H9 (cell line): ENCODE measurements around the gene HDC. TPM values are rescaled to one million over a fixed set of nuclear protein-coding genes. Genes with fewer than 3 reads are reported as not detected.
A peak's percentile ranks its signal among the peaks of the same experiment; 100 is the strongest.

Source experiments
- DNase-seq: peaks from one replicate; pipeline ENCODE4 v3.0.0-alpha.2; 2017
- H2AFZ ChIP-seq: one replicate; pipeline ENCODE4 v1.6.1; 2013; ENCODE audit warnings: mild to moderate bottlenecking, low read length, control low read depth, moderate library complexity
- H2AK5ac ChIP-seq: 2 replicates; pipeline ENCODE4 v1.6.1; 2013; ENCODE audit warnings: low read length, control low read depth, mixed read lengths; ENCODE audit not compliant: insufficient read length
- H2BK120ac ChIP-seq: one replicate; pipeline ENCODE4 v1.6.1; 2013; ENCODE audit warnings: low read depth, mild to moderate bottlenecking, low read length, control low read depth, inconsistent platforms; ENCODE audit not compliant: poor library complexity, severe bottlenecking
- H2BK12ac ChIP-seq: 2 replicates; pipeline ENCODE4 v1.6.1; 2013; ENCODE audit warnings: low read length, control low read depth, mixed read lengths, low read depth; ENCODE audit not compliant: insufficient read length
- H2BK15ac ChIP-seq: 2 replicates; pipeline ENCODE4 v1.6.1; 2013; ENCODE audit warnings: low read depth, low read length, control low read depth
- H2BK20ac ChIP-seq: one replicate; pipeline ENCODE4 v1.6.1; 2013; ENCODE audit warnings: low read depth, mild to moderate bottlenecking, low read length, control low read depth, inconsistent platforms; ENCODE audit not compliant: poor library complexity, severe bottlenecking
- H2BK5ac ChIP-seq: 2 replicates; pipeline ENCODE4 v1.6.1; 2013; ENCODE audit warnings: low read length, control low read depth, mixed read lengths; ENCODE audit not compliant: insufficient read length
- H3K14ac ChIP-seq: 2 replicates; pipeline ENCODE4 v1.6.1; 2013; ENCODE audit warnings: low read length, control low read depth; ENCODE audit not compliant: insufficient read depth
- H3K18ac ChIP-seq: 2 replicates; pipeline ENCODE4 v1.6.1; 2013; ENCODE audit warnings: low read depth, mild to moderate bottlenecking, mixed read lengths, low read length, control low read depth; ENCODE audit not compliant: insufficient read length
- H3K23ac ChIP-seq: 2 replicates; pipeline ENCODE4 v1.6.1; 2013; ENCODE audit warnings: low read length, control low read depth, mixed read lengths, low read depth; ENCODE audit not compliant: insufficient read length
- H3K23me2 ChIP-seq: 2 replicates; pipeline ENCODE4 v1.6.1; 2013; ENCODE audit warnings: low read depth, mild to moderate bottlenecking, mixed read lengths, low read length, control low read depth; ENCODE audit not compliant: insufficient read length, poor library complexity, severe bottlenecking
- H3K27ac ChIP-seq: 2 replicates; pipeline ENCODE4 v1.5.1; 2013; ENCODE audit warnings: low read length, control low read depth, mixed read lengths, low read depth; ENCODE audit not compliant: insufficient read length
- H3K27me3 ChIP-seq: 2 replicates; pipeline ENCODE4 v1.6.1; 2013; ENCODE audit warnings: low read length, control low read depth, inconsistent platforms; ENCODE audit not compliant: insufficient read depth
- H3K4ac ChIP-seq: 2 replicates; pipeline ENCODE4 v1.6.1; 2013; ENCODE audit warnings: low read depth, mild to moderate bottlenecking, control low read depth, inconsistent platforms, low read length, moderate library complexity
- H3K4me1 ChIP-seq: 2 replicates; pipeline ENCODE4 v1.6.1; 2013; ENCODE audit warnings: low read length, control low read depth, inconsistent platforms; ENCODE audit not compliant: insufficient read depth
- H3K4me2 ChIP-seq: 2 replicates; pipeline ENCODE4 v1.6.1; 2013; ENCODE audit warnings: low read length, control low read depth, mixed read lengths; ENCODE audit not compliant: insufficient read length, insufficient read depth
- H3K56ac ChIP-seq: 2 replicates; pipeline ENCODE4 v1.6.1; 2013; ENCODE audit warnings: low read depth, mild to moderate bottlenecking, mixed read lengths, low read length, control low read depth; ENCODE audit not compliant: insufficient read length
- H3K79me1 ChIP-seq: 2 replicates; pipeline ENCODE4 v1.6.1; 2013; ENCODE audit warnings: low read depth, mild to moderate bottlenecking, moderate library complexity, low read length, control low read depth, inconsistent platforms; ENCODE audit not compliant: insufficient read depth, poor library complexity, severe bottlenecking
- H3K79me2 ChIP-seq: 2 replicates; pipeline ENCODE4 v1.6.1; 2013; ENCODE audit warnings: low read length, control low read depth, inconsistent platforms; ENCODE audit not compliant: insufficient read depth
- H3K9ac ChIP-seq: 2 replicates; pipeline ENCODE4 v1.6.1; 2013; ENCODE audit warnings: low read length, control low read depth, mixed read lengths; ENCODE audit not compliant: insufficient read length; ENCODE audit errors: extremely low read depth
- H3K9me3 ChIP-seq: one replicate; pipeline ENCODE4 v1.6.1; 2013; ENCODE audit warnings: low read depth, low read length, inconsistent platforms; ENCODE audit not compliant: control insufficient read depth
- H3T11ph ChIP-seq: one replicate; pipeline ENCODE4 v1.6.1; 2013; ENCODE audit warnings: mild to moderate bottlenecking, low read length, control low read depth, inconsistent platforms
- H4K20me1 ChIP-seq: one replicate; pipeline ENCODE4 v1.6.1; 2013; ENCODE audit not compliant: control insufficient read depth, insufficient read length, insufficient read depth
- H4K5ac ChIP-seq: 2 replicates; pipeline ENCODE4 v1.6.1; 2013; ENCODE audit warnings: low read depth, mild to moderate bottlenecking, mixed read lengths, low read length, control low read depth; ENCODE audit not compliant: insufficient read length
- H4K8ac ChIP-seq: replicated peaks from 2 replicates; pipeline ENCODE4 v1.6.1; 2013; ENCODE audit warnings: low read length, control low read depth, mixed read lengths, low read depth; ENCODE audit not compliant: insufficient read length
- H4K91ac ChIP-seq: 2 replicates; pipeline ENCODE4 v1.6.1; 2013; ENCODE audit warnings: low read depth, mild to moderate bottlenecking, moderate library complexity, mixed read lengths, low read length, control low read depth; ENCODE audit not compliant: insufficient read length
- H3K27ac Mint-ChIP-seq, 3 experiments: 2 replicates in 2 of 3; 3 replicates in 1 of 3; pipeline ENCODE4 v1.8.0; 2020 to 2021; ENCODE audit warnings: mixed read lengths in 3 of 3, mild to moderate bottlenecking in 1 of 3, moderate library complexity in 1 of 3
- H3K27me3 Mint-ChIP-seq: 2 replicates; pipeline ENCODE4 v1.8.0; 2021; ENCODE audit warnings: low read depth, mild to moderate bottlenecking, moderate library complexity, mixed read lengths
- H3K36me3 Mint-ChIP-seq, 3 experiments: 2 replicates in 2 of 3; 3 replicates in 1 of 3; pipeline ENCODE4 v1.8.0; 2020 to 2021; ENCODE audit warnings: low read depth in 3 of 3, mixed read lengths in 3 of 3; ENCODE audit not compliant: insufficient read depth in 1 of 3
- H3K4me1 Mint-ChIP-seq, 2 experiments: 2 replicates each; pipeline ENCODE4 v1.8.0; 2020; ENCODE audit warnings: mixed read lengths in 2 of 2
- H3K4me3 Mint-ChIP-seq, 2 experiments: 2 replicates in 1 of 2; 3 replicates in 1 of 2; pipeline ENCODE4 v1.8.0; 2020 to 2021; ENCODE audit warnings: mild to moderate bottlenecking in 2 of 2, mixed read lengths in 2 of 2, moderate library complexity in 1 of 2
- H3K9me3 Mint-ChIP-seq, 2 experiments: 2 replicates in 1 of 2; 3 replicates in 1 of 2; pipeline ENCODE4 v1.8.0; 2020; ENCODE audit warnings: mild to moderate bottlenecking in 2 of 2, mixed read lengths in 2 of 2, moderate library complexity in 1 of 2
- WGBS: extraction: QIAGEN DNeasy Blood & Tissue Kit; methylation state at CpG from one replicate; pipeline ENCODE4 v1.1.7; 2013; ENCODE audit warnings: missing lambda C conversion rate, low lambda C conversion rate, mixed read lengths; ENCODE audit not compliant: insufficient read length; ENCODE audit errors: extremely low coverage; 5-methylcytosine and 5-hydroxymethylcytosine counted together
- total RNA-seq: library from RNA; stranded (reverse); gene quantifications from 2 replicates; pipeline ENCODE4 v1.2.1, GENCODE V29; 2021
- TF ChIP-seq, protein P1 (sequence below): fragments of 200-600 bp; sonication (generic); conservative IDR thresholded peaks from 3 replicates; pipeline ENCODE4 v1.8.0; 2021; ENCODE audit warnings: antibody characterized with exemption, mild to moderate bottlenecking

HDC gene
- total RNA-seq, 1 experiment from 2014 or later, result not detected

DNA sequence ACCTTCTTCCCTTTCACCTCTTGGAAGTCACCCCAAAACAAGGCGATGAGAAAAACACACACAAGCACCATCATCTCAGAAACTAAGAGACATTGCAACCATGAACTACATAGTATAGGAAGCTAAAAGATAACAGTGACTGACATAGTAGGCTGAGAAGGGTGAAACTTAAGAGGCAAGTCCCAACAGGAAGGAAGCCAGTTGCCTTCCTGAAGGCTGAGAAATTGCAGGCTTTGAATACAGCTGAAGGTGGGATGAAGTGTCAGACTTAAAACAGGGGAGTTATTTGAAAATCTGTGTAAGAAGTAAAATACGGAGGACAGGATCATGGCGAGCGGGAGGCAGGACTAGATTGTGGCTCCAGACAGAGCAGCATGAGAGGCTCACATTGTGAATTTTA lies 55.7 kb downstream of the HDC start:
- Histone ChIP-seq H2BK15ac (no peak overlapping the region), H3T11ph (no peak overlapping the region), H2AK5ac (no peak overlapping the region), H3K79me2 (no peaks in the 10 kb centered on the region), H3K9ac (no peak overlapping the region), H3K4me1 (no peaks in the 10 kb centered on the region), H2BK5ac (no peak overlapping the region), H2BK20ac (no peak overlapping the region), H2AFZ (no peak overlapping the region), H3K23ac (no peak overlapping the region), H4K8ac (no peak overlapping the region), H2BK120ac (no peak overlapping the region), H3K9me3 (no peaks in the 10 kb centered on the region), H3K56ac (no peak overlapping the region), H3K23me2 (no peaks in the 10 kb centered on the region), H3K4ac (no peak overlapping the region), H4K91ac (no peak overlapping the region), H3K79me1 (no peaks in the 10 kb centered on the region), H3K27me3 (no peaks in the 10 kb centered on the region), H4K5ac (no peak overlapping the region), H2BK12ac (no peak overlapping the region), H3K4me2 (no peak overlapping the region), H4K20me1 (no peaks in the 10 kb centered on the region), H3K18ac (no peak overlapping the region), H3K27ac (no peak overlapping the region), H3K14ac (no peak overlapping the region)
- 0 out of 7 replicates have a peak overlapping the region, but pooled peaks of 1 of the 3 experiments have one; percentile 76 for H3K27ac Mint-ChIP-seq
- H3K4me1 Mint-ChIP-seq, result peaks cover 14 to 15% of the 10 kb centered on the region in 2 experiments
- no peak for DNase-seq
- peaks cover 10 to 22% (median 10%) of the 10 kb centered on the region in 3 experiments for H3K36me3 Mint-ChIP-seq
- H3K4me3 Mint-ChIP-seq, result no peak overlapping the region
- TF ChIP-seq, protein P1, sequence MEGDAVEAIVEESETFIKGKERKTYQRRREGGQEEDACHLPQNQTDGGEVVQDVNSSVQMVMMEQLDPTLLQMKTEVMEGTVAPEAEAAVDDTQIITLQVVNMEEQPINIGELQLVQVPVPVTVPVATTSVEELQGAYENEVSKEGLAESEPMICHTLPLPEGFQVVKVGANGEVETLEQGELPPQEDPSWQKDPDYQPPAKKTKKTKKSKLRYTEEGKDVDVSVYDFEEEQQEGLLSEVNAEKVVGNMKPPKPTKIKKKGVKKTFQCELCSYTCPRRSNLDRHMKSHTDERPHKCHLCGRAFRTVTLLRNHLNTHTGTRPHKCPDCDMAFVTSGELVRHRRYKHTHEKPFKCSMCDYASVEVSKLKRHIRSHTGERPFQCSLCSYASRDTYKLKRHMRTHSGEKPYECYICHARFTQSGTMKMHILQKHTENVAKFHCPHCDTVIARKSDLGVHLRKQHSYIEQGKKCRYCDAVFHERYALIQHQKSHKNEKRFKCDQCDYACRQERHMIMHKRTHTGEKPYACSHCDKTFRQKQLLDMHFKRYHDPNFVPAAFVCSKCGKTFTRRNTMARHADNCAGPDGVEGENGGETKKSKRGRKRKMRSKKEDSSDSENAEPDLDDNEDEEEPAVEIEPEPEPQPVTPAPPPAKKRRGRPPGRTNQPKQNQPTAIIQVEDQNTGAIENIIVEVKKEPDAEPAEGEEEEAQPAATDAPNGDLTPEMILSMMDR, result no peak
- WGBS, result no CpG with 5 or more reads among the region's 4 CpGs
- no peaks in the 10 kb centered on the region for H3K27me3 Mint-ChIP-seq
- H3K9me3 Mint-ChIP-seq, result peaks cover 12% of the 10 kb centered on the region in 2 experiments; a peak in 4 of 5 replicates
